GM18870 (cell line): Measurements from ENCODE around the gene CDH19.
"Not testable (repeated sequence)": the region's sequence is repeated elsewhere in the genome, so short reads cannot be mapped to it uniquely, and the experiment has no call there.

Experiments
- ATAC-seq: cut with Tn5 transposase; IDR thresholded peaks from one replicate; pipeline ENCODE4 v1.9.1; 2021; ENCODE audit warnings: moderate library complexity; ENCODE audit not compliant: unreplicated experiment

Gene CDH19

DNA sequence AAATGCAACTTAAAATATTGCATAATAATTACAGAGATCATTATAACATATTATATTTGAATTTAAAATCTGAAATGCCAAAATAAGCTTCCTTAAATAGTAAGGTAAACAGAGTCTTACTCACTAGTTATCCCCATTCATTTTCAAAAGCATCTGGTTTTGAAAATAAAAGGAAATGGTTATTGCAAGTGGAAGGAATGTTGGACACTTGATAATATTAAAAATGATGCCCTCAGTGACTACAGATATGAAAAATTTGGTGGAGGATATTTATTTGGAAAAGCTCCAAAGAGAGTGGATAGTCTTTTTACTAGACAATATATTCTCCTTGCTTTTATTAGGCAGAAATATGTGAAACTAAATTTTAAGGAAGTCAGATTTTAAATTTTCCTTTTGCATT is 39.7 kb downstream of the CDH19 start:
- no peak for ATAC-seq

GRCh38 chr18:66562279-66562678 is 41.6 kb downstream of the CDH19 start:
- no peak for ATAC-seq

GRCh38 chr18:66560094-66560493 is 43.8 kb downstream of the CDH19 start:
- no peak for ATAC-seq

- no peak for ATAC-seq
Observed at GRCh38 chr18:66558773-66559172, 45.1 kb downstream of the CDH19 start.

DNA sequence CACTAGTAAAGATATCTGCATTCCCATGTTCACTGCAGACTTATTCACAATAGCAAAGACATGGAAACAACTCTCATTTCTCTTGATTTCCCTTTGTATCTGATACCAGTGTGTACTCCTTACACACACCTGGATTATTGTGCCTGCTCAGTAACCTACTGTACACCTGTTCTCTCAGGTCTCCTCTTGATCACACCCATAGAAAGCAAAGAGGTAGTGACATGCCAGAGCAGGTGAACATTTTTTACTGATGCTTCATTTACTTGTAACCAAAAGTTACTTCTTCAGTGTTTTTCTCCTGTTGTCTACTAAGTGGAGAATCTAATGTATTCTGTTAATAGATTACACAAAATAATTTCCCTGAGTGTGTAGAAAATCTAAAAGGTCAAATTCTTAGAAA is 46.8 kb downstream of the CDH19 start:
- no peak for ATAC-seq

DNA sequence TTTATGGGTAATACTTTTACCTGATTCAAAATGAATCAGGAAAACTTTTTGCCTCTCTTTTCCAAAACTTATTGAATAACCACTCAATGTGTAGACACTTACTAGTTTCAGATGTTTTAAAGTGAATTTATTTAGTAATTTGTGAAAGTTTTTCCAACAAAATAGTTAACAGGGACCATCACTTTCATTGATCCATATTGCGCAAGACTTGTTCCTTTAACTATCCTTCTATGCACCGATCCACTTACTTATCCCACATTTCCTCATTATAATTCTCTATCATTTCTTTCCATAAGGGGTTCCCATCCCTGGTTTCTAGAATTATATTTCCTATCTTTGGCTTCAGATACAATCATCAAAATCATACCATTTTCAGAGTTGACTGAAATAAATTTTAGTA is 48.3 kb downstream of the CDH19 start:
- ATAC-seq: no peak

- no peak for ATAC-seq
Observed at GRCh38 chr18:66553824-66554223, 50.1 kb downstream of the CDH19 start.

GRCh38 chr18:66550366-66550765 is 53.5 kb downstream of the CDH19 start:
- ATAC-seq: no peak

DNA sequence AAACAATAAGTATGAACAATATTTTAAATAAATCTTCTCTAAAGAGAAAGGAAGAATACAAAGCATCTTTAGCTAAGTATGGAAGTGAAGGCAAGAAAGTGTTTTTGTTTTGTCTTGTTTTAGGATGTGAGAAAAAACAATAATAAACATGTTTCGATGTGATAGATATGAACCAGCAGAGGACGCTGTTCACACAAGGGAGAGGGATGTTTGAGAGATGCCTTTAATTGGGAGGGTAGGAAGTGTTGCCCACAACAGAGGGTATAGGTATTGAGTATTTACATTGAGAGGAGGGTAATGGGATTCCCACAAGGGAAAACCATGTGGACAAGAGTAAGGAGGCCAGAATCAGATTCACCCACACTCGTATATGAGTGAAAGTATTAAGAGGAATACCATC is 55.1 kb downstream of the CDH19 start:
- peak; percentile 60 for ATAC-seq

- no peak for ATAC-seq
Observed at GRCh38 chr18:66534110-66534509, 69.8 kb downstream of the CDH19 start.

DNA sequence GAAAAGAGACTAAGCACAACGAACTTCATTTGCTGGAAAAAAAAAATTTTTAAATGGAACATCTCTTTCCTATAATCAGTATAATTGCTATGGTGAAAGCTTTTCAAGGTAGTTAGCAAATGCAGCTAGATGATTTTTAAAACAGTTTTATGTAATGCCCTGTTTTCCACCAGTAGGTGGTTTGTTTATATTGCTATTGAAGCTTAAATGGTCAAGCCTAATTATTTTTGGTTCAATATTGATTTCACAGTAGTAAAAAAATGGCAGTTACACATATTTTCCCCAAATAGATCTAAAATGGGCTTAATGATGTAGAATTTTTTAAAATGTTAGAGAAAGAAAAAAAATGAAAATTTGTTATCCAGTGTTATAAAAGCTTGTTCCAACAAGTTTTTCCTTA is 70.2 kb downstream of the CDH19 start:
- ATAC-seq: no peak

DNA sequence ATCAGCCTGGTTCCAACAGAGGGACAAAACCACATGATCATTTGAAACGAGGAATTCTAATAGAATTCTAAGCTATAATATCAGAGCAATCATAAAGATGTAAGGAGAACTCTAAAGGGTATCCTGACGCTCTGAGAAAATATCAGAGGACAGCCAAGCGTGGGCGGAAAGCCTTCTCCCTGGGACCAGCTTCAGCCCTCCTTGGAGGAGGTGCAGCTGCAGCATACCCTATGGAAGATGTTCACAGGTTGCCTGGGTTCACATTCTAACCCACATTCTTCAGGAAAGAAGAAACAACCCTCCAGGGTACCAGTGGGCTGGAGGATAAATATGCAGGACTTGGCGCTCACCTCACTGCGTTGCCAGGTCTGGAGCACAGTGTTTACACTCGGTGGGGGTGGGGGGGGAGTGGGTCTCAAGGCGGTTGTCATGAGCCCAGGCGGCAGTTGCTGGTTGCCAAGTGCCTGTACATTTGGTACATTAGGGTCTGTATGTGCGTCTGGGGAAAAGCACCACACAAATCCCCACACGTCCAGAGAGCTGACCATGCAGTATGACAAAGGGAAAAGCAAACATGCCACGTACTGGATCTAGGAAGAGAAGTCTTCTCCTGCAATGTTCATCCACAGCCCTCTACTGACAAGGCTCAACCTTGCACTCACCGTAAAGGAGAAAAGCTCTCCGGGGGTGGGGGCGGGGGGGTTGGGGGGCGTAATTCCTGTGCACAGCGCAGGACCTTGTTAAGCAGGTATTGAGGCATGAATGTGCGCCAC is 80.5 kb downstream of the CDH19 start:
- no peak for ATAC-seq

GRCh38 chr18:66513996-66514395 is 89.9 kb downstream of the CDH19 start:
- no peak for ATAC-seq

DNA sequence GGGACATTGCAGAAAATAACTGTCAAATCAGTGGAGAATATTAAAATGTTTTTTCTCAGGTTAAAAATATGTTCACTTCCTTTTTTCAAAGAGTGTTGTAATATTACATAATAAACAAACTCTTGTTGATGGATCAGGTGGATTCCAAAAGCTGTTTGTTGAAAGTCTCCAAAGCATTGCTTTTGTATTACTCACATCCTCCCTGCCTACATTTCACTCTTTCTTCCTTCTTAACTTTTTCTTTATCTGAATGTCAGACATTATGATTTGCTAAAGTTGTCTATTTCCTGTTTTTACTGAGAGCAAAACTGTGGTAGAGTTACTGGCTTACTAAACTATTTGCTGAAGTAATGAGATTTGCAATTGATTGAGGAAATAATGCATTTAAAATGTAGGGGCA is 92.1 kb downstream of the CDH19 start:
- ATAC-seq: no peak

DNA sequence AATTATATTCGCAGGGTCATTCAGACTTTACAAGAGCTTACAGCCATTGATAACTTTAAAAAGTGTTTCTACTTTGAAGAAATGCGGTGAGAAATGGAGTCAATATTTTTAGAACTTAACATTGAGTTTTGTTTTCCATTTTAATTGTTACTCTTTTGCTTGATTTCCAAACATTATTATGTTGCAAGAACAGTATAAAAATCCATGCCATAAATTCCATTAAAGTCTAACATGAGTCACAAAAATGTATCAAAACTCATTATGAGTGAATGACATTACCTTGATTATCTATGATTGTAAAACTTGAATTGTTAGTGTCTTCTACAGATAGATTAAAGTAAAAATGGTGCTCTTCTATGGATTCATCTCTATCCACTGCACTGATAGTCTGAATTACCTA is 92.6 kb downstream of the CDH19 start:
- no peak for ATAC-seq

GRCh38 chr18:66510357-66511045 is 93.4 kb downstream of the CDH19 start:
- no peak for ATAC-seq

- no peak for ATAC-seq
Observed at GRCh38 chr18:66508937-66509336, 95.0 kb downstream of the CDH19 start.

- ATAC-seq: no peak
Observed at GRCh38 chr18:66506178-66506577, 97.7 kb downstream of the CDH19 start.

- ATAC-seq: no peak
Observed at GRCh38 chr18:66497351-66497750, 106.5 kb downstream of the CDH19 start.

- peak; percentile 86 for ATAC-seq
Observed at GRCh38 chr18:66495844-66496243, 108.0 kb downstream of the CDH19 start.

DNA sequence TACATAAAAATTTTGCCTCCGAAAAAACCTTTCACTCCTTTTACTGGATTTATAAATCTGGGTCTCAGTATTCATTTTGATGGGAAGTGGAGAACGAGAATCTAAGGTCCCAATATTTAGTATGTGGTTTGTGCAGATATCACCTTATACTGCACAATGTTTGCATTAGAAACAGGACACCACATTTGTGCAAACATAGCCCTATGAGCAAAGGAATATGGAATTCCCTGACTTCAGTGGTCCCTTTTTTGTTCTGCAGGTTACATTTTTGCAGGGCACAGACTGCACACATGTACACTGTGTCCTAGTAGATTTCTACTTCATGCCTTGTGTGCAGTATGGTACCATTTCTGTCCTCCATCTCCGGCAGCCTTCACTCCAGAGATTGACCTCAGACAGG is 130.0 kb downstream of the CDH19 start:
- no peak for ATAC-seq

GRCh38 chr18:66466184-66466583 is 137.7 kb downstream of the CDH19 start:
- not testable (repeated sequence) for ATAC-seq

GRCh38 chr18:66461344-66461743 is 142.5 kb downstream of the CDH19 start:
- peak; percentile 89 for ATAC-seq
